ENCODE data around the gene EMILIN3. TPM values are rescaled to one million over a fixed set of nuclear protein-coding genes. Genes with fewer than 3 reads are reported as not detected.
A peak's percentile ranks its signal among the peaks of the same experiment; 100 is the strongest.

The EMILIN3 gene
- polyA plus RNA-seq, 1 of the 3 experiments (the other 2 are of a cell fraction), result 0.02 TPM

DNA sequence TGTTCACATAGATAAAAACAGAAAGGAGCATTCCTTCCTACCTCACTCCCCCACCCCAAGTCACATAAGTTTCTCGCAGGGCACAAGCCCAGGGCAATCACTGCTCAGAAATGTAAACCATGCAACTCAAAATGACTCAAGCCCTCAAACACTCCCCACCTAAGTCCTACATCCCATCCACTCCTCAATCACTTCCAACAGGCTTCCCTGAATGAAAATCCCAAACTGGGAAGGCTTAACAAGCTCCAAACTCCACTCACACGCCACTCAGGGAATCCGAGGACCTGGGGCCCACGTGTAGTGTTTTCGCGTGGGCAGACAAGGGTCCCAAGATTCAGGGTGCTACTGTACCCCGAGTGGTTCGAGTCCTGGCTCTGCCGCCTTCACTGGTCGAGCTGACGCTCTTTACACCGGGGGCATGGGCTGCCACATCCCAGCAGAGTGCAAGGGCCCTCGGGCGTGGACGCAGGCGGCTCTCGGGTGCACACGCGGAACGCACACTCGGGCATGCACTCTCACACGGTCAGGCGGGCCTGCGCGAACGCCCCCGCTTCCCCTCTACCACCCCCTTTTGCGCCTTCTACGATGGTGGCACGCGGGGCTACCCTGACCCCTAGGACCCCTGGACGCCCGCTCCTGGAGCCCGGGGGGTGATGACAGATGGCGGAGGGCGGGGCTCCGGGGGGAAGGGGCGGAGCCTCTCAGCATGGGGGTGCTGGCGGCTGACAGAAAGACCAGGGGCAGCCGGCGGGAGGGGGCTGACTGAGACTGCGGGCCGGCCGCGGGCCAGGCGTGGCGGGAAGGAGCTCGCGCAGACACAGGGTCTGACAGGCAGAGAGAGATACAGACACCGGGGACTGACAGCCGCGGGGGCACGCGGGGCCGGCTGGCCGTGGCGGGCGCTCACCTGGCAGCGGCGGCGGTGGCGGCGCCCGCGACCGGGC lies 49.7 kb downstream of the EMILIN3 start:
- Histone ChIP-seq H3K4me1 (ENCODE audit: control insufficient read depth in 1 of 2, insufficient read depth in 2 of 2, low read depth in 1 of 2, low read length in 1 of 2) (peaks cover 8% of the 10 kb centered on the region in 2 experiments; a peak in 3 of 4 replicates), H3K9ac (peak overlapping the region; percentile 88), H3F3A (replicated peaks; ENCODE audit: insufficient read depth) (peaks cover 8% of the 10 kb centered on the region), H3K4me3 (ENCODE audit: low read depth in 2 of 2, low read length in 1 of 2) (peak overlapping the region; percentile 87 to 90), H3K27ac (ENCODE audit: low read depth in 2 of 2, low read length in 1 of 2) (peak overlapping the region; percentile 72 to 92), H3K36me3 (replicated peaks in 1 of 2; ENCODE audit: control insufficient read depth in 1 of 2, insufficient read depth in 2 of 2, low read length in 1 of 2) (no peaks in the 10 kb centered on the region), H2AFZ (ENCODE audit: low read depth) (peak overlapping the region; percentile 60), H3K4me2 (peak overlapping the region; percentile 93), H4K20me1 (ENCODE audit: insufficient read depth) (no peaks in the 10 kb centered on the region), H3K27me3 (ENCODE audit: insufficient read depth) (no peaks in the 10 kb centered on the region), H3K9me2 (no peaks in the 10 kb centered on the region), H3K9me3 (no peaks in the 10 kb centered on the region), H3K79me2 (ENCODE audit: insufficient read depth) (peaks cover 52% of the 10 kb centered on the region)
- TF ChIP-seq MXI1 (IDR thresholded peaks at IDR 0.05; ENCODE audit: low read depth, low read length), result peak; percentile 73
- TF ChIP-seq, protein P1, sequence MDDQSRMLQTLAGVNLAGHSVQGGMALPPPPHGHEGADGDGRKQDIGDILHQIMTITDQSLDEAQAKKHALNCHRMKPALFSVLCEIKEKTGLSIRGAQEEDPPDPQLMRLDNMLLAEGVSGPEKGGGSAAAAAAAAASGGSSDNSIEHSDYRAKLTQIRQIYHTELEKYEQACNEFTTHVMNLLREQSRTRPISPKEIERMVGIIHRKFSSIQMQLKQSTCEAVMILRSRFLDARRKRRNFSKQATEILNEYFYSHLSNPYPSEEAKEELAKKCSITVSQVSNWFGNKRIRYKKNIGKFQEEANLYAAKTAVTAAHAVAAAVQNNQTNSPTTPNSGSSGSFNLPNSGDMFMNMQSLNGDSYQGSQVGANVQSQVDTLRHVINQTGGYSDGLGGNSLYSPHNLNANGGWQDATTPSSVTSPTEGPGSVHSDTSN (IDR thresholded peaks at IDR 0.05), result peak; percentile 34
- TF ChIP-seq FOXJ3 (CRISPR knock-in tag; IDR thresholded peaks at IDR 0.05), result 0 out of 2 replicates have a peak, but pooled peaks have one; percentile 21
- TF ChIP-seq, protein P2, sequence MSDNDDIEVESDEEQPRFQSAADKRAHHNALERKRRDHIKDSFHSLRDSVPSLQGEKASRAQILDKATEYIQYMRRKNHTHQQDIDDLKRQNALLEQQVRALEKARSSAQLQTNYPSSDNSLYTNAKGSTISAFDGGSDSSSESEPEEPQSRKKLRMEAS (IDR thresholded peaks at IDR 0.05; ENCODE audit: low read depth), result peak; percentile 61; the same call in 1 of the 2 replicates
- TF ChIP-seq GATA2 (CRISPR knock-in tag; IDR thresholded peaks at IDR 0.05), result no peak
- TF ChIP-seq, protein P3, sequence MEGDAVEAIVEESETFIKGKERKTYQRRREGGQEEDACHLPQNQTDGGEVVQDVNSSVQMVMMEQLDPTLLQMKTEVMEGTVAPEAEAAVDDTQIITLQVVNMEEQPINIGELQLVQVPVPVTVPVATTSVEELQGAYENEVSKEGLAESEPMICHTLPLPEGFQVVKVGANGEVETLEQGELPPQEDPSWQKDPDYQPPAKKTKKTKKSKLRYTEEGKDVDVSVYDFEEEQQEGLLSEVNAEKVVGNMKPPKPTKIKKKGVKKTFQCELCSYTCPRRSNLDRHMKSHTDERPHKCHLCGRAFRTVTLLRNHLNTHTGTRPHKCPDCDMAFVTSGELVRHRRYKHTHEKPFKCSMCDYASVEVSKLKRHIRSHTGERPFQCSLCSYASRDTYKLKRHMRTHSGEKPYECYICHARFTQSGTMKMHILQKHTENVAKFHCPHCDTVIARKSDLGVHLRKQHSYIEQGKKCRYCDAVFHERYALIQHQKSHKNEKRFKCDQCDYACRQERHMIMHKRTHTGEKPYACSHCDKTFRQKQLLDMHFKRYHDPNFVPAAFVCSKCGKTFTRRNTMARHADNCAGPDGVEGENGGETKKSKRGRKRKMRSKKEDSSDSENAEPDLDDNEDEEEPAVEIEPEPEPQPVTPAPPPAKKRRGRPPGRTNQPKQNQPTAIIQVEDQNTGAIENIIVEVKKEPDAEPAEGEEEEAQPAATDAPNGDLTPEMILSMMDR (IDR thresholded peaks at IDR 0.05), result no peak
- TF ChIP-seq JUND (IDR thresholded peaks at IDR 0.05), result peak; percentile 46
- peak; percentile 59; the same call in 1 of the 2 replicates for TF ChIP-seq FOSL2 (IDR thresholded peaks at IDR 0.05; ENCODE audit: borderline replicate concordance, low read depth)
- peak; percentile 39; the same call in 1 of the 2 replicates for TF ChIP-seq TCF12 (IDR thresholded peaks at IDR 0.05)
- TF ChIP-seq, protein P4, sequence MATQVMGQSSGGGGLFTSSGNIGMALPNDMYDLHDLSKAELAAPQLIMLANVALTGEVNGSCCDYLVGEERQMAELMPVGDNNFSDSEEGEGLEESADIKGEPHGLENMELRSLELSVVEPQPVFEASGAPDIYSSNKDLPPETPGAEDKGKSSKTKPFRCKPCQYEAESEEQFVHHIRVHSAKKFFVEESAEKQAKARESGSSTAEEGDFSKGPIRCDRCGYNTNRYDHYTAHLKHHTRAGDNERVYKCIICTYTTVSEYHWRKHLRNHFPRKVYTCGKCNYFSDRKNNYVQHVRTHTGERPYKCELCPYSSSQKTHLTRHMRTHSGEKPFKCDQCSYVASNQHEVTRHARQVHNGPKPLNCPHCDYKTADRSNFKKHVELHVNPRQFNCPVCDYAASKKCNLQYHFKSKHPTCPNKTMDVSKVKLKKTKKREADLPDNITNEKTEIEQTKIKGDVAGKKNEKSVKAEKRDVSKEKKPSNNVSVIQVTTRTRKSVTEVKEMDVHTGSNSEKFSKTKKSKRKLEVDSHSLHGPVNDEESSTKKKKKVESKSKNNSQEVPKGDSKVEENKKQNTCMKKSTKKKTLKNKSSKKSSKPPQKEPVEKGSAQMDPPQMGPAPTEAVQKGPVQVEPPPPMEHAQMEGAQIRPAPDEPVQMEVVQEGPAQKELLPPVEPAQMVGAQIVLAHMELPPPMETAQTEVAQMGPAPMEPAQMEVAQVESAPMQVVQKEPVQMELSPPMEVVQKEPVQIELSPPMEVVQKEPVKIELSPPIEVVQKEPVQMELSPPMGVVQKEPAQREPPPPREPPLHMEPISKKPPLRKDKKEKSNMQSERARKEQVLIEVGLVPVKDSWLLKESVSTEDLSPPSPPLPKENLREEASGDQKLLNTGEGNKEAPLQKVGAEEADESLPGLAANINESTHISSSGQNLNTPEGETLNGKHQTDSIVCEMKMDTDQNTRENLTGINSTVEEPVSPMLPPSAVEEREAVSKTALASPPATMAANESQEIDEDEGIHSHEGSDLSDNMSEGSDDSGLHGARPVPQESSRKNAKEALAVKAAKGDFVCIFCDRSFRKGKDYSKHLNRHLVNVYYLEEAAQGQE (IDR thresholded peaks at IDR 0.05; ENCODE audit: low read depth, low read length), result no peak
- TF ChIP-seq SIN3A (IDR thresholded peaks at IDR 0.05; ENCODE audit: borderline replicate concordance, low read depth, low read length), result 0 out of 2 replicates have a peak, but pooled peaks have one; percentile 43
- 0 out of 2 replicates have a peak, but pooled peaks have one; percentile 16 for TF ChIP-seq NFIC (IDR thresholded peaks at IDR 0.05; ENCODE audit: borderline replicate concordance)
- TF ChIP-seq RAD21 (IDR thresholded peaks at IDR 0.05; ENCODE audit: low read length), result no peak
- peak; percentile 94 for DNase-seq
- CTCF ChIA-PET, result interaction anchor here (3.7 kb wide), 1 partner anchor 23 kb away, joined by 18 read pairs; the partner anchor contains the start of gene LPIN3
- whole genome bisulfite sequencing (ENCODE audit: low lambda C conversion rate), result 4% methylated on average over 30 of the region's 66 CpGs
- POLR2A ChIA-PET, result interaction anchor here (0.6 kb wide), 1 partner anchor 228 kb away, joined by 3 read pairs; no protein-coding TSS in a partner anchor
